OCI-LY3 (cell line): ENCODE results near the gene UBC.
A peak's percentile ranks its signal among the peaks of the same experiment; 100 is the strongest.

Experiments
- H2AFZ ChIP-seq: fragments of 200-600, 300-600 bp; shearing (Covaris generic); 2 replicates; pipeline ENCODE4 v1.6.0; 2014; ENCODE audit warnings: antibody characterized with exemption, low read depth, low read length
- H3K27ac ChIP-seq: fragments of 200-600, 300-600 bp; sonication (generic); 2 replicates; pipeline ENCODE4 v1.5.1; 2014; ENCODE audit warnings: mild to moderate bottlenecking, low read length, moderate library complexity, mixed read lengths
- H3K27me3 ChIP-seq: fragments of 200-600, 300-600 bp; sonication (generic); 2 replicates; pipeline ENCODE4 v1.6.1; 2014; ENCODE audit warnings: low read depth, low read length, mixed read lengths
- H3K36me3 ChIP-seq: fragments of 200-600, 300-600 bp; sonication (generic); replicated peaks from 2 replicates; pipeline ENCODE3; 2014; ENCODE audit warnings: low read depth, low read length, mixed read lengths
- H3K4me1 ChIP-seq: fragments of 300-600, 200-600 bp; sonication (generic); 2 replicates; pipeline ENCODE4 v1.6.1; 2014; ENCODE audit warnings: low read length, mixed read lengths
- H3K4me2 ChIP-seq: fragments of 200-600, 300-600 bp; sonication (generic); 2 replicates; pipeline ENCODE4 v1.6.1; 2014; ENCODE audit warnings: low read length, mixed read lengths
- H3K4me3 ChIP-seq: fragments of 300-600, 200-600 bp; sonication (generic); 2 replicates; pipeline ENCODE4 v1.5.1; 2014; ENCODE audit warnings: antibody characterized with exemption, mild to moderate bottlenecking, low read length, moderate library complexity
- H3K79me2 ChIP-seq: fragments of 300-600, 200-600 bp; shearing (Covaris generic); 2 replicates; pipeline ENCODE4 v1.6.1; 2014; ENCODE audit warnings: mild to moderate bottlenecking, low read length, mixed read lengths
- H3K9ac ChIP-seq: fragments of 300-600, 200-600 bp; shearing (Covaris generic); 2 replicates; pipeline ENCODE4 v1.6.0; 2014; ENCODE audit warnings: mild to moderate bottlenecking, low read length, moderate library complexity
- H3K9me3 ChIP-seq: fragments of 200-600, 300-600 bp; shearing (Covaris generic); 2 replicates; pipeline ENCODE4 v1.6.1; 2014; ENCODE audit warnings: low read length, mixed read lengths; ENCODE audit not compliant: insufficient read depth
- H4K20me1 ChIP-seq: fragments of 200-600, 300-600 bp; sonication (generic); 2 replicates; pipeline ENCODE4 v1.6.1; 2016; ENCODE audit warnings: low read length, mixed read lengths; ENCODE audit not compliant: insufficient read depth
- CTCF ChIP-seq: fragments of 200-600, 300-600 bp; sonication (generic); IDR thresholded peaks from 2 replicates; pipeline ENCODE4 v1.5.1; 2014; ENCODE audit warnings: antibody characterized with exemption, low read length, low read depth
- EZH2phosphoT487 ChIP-seq: fragments of 200-600 bp; shearing (Covaris generic); IDR thresholded peaks from 2 replicates; pipeline ENCODE4 v1.6.1; 2018; ENCODE audit warnings: antibody characterized with exemption, mixed run types, low read depth

UBC gene

DNA sequence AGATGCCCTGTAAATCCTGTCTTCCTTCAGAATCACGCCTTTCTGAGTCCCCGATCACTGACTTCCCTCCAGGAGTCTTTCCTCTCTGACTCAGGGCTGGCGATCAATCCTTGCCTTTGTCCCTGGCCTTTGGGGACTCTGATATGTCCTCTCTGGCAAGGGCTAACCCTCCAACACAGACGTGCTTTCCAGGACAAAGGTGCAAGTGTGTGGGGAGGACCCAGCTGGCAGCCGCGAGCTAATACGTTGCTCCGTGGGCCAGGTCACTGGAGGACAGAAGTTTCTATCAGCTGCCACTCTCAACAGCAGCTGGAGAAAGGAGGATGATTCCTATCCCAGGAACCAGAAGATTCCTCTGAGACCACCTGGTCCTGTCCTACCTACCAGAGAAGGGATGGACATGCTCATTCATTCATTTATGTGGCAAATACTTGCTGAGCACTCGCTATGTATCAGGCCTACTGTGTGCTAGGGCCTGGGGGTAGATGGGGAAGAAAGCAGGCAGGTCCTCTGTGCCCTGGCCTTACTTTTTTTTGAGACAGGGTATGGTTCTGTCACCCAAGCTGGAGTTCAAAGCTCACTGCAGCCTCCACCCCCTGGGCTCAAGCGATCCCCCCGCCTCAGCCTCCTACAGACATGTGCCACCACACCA lies 42.3 kb downstream of the UBC start:
- Histone ChIP-seq H4K20me1 (no peaks in the 10 kb centered on the region), H2AFZ (no peak overlapping the region), H3K27me3 (0 out of 2 replicates have a peak, but pooled peaks cover 2% of the 10 kb centered on the region), H3K27ac (no peak overlapping the region), H3K9ac (no peak overlapping the region), H3K4me1 (peaks cover 10% of the 10 kb centered on the region), H3K9me3 (no peaks in the 10 kb centered on the region), H3K79me2 (no peaks in the 10 kb centered on the region), H3K4me3 (no peak overlapping the region), H3K36me3 (no peaks in the 10 kb centered on the region), H3K4me2 (no peak overlapping the region)
- TF ChIP-seq CTCF, result no peak
- no peak for TF ChIP-seq EZH2phosphoT487

GRCh38 chr12:124871297-124871696 lies 43.2 kb downstream of the UBC start:
- TF ChIP-seq CTCF (no peak), EZH2phosphoT487 (no peak)
- Histone ChIP-seq H2AFZ (no peak overlapping the region), H3K36me3 (no peaks in the 10 kb centered on the region), H3K79me2 (no peaks in the 10 kb centered on the region), H4K20me1 (no peaks in the 10 kb centered on the region), H3K9me3 (no peaks in the 10 kb centered on the region), H3K9ac (no peak overlapping the region), H3K4me3 (no peak overlapping the region), H3K27me3 (0 out of 2 replicates have a peak, but pooled peaks cover 2% of the 10 kb centered on the region), H3K27ac (no peak overlapping the region), H3K4me1 (peaks cover 10% of the 10 kb centered on the region), H3K4me2 (no peak overlapping the region)

DNA sequence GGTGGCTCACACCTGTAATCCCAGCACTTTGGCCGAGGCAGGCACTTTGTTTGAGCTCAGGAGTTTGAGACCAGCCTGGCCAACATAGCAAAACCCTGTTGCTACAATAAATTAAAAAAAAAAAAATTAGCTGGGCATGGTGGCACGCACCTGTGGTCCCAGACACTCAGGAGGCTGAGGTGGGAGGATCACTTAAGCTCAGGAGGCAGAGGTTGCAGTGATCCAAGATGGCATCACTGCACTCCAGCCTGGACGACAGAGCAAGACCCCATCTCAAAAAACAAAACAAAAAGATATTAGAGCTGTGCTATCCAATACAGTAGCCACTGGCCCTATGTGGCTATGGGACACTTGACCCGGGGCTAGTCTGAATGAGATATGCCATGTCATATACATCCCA lies 43.9 kb downstream of the UBC start:
- Histone ChIP-seq H3K4me3 (no peak overlapping the region), H4K20me1 (no peaks in the 10 kb centered on the region), H3K9ac (no peak overlapping the region), H3K4me1 (peaks cover 10% of the 10 kb centered on the region), H3K27ac (no peak overlapping the region), H3K36me3 (no peaks in the 10 kb centered on the region), H3K79me2 (no peaks in the 10 kb centered on the region), H3K27me3 (0 out of 2 replicates have a peak, but pooled peaks cover 2% of the 10 kb centered on the region), H3K4me2 (no peak overlapping the region), H2AFZ (no peak overlapping the region), H3K9me3 (no peaks in the 10 kb centered on the region)
- TF ChIP-seq CTCF (no peak), EZH2phosphoT487 (no peak)

GRCh38 chr12:124869059-124869665 lies 45.3 kb downstream of the UBC start:
- Histone ChIP-seq H3K9me3 (no peaks in the 10 kb centered on the region), H3K4me1 (peaks cover 14% of the 10 kb centered on the region), H3K27me3 (0 out of 2 replicates have a peak, but pooled peaks cover 2% of the 10 kb centered on the region), H3K4me2 (peak overlapping the region; percentile 64), H2AFZ (peak overlapping the region; percentile 24; the same call in 1 of the 2 replicates), H3K36me3 (no peaks in the 10 kb centered on the region), H4K20me1 (no peaks in the 10 kb centered on the region), H3K27ac (no peak overlapping the region), H3K4me3 (peak overlapping the region; percentile 69), H3K9ac (peak overlapping the region; percentile 46), H3K79me2 (no peaks in the 10 kb centered on the region)
- TF ChIP-seq EZH2phosphoT487 (no peak), CTCF (no peak)
